AG09309 (cell line): Measurements from ENCODE around the gene F12.

Experiments
- DNase-seq: peaks from one replicate; pipeline ENCODE4 v3.0.0-alpha.2; 2010; ENCODE audit warnings: low read depth
- H3K4me3 ChIP-seq: 2 replicates; pipeline ENCODE4 v1.5.1; 2011; ENCODE audit warnings: mild to moderate bottlenecking, low read depth, low read length, moderate library complexity; ENCODE audit not compliant: control insufficient read depth
- TF ChIP-seq, protein P1 (sequence below): IDR thresholded peaks from 2 replicates; pipeline ENCODE4 v1.5.1; 2011; ENCODE audit warnings: mild to moderate bottlenecking, low read depth, low read length, inconsistent platforms; ENCODE audit not compliant: insufficient read depth, control insufficient read depth; ENCODE audit errors: missing control alignments

F12 gene

GRCh38 chr5:177392765-177393164 is 16.6 kb downstream of the F12 start:
- DNase-seq, result no peak
- TF ChIP-seq, protein P1, sequence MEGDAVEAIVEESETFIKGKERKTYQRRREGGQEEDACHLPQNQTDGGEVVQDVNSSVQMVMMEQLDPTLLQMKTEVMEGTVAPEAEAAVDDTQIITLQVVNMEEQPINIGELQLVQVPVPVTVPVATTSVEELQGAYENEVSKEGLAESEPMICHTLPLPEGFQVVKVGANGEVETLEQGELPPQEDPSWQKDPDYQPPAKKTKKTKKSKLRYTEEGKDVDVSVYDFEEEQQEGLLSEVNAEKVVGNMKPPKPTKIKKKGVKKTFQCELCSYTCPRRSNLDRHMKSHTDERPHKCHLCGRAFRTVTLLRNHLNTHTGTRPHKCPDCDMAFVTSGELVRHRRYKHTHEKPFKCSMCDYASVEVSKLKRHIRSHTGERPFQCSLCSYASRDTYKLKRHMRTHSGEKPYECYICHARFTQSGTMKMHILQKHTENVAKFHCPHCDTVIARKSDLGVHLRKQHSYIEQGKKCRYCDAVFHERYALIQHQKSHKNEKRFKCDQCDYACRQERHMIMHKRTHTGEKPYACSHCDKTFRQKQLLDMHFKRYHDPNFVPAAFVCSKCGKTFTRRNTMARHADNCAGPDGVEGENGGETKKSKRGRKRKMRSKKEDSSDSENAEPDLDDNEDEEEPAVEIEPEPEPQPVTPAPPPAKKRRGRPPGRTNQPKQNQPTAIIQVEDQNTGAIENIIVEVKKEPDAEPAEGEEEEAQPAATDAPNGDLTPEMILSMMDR, result no peak

DNA sequence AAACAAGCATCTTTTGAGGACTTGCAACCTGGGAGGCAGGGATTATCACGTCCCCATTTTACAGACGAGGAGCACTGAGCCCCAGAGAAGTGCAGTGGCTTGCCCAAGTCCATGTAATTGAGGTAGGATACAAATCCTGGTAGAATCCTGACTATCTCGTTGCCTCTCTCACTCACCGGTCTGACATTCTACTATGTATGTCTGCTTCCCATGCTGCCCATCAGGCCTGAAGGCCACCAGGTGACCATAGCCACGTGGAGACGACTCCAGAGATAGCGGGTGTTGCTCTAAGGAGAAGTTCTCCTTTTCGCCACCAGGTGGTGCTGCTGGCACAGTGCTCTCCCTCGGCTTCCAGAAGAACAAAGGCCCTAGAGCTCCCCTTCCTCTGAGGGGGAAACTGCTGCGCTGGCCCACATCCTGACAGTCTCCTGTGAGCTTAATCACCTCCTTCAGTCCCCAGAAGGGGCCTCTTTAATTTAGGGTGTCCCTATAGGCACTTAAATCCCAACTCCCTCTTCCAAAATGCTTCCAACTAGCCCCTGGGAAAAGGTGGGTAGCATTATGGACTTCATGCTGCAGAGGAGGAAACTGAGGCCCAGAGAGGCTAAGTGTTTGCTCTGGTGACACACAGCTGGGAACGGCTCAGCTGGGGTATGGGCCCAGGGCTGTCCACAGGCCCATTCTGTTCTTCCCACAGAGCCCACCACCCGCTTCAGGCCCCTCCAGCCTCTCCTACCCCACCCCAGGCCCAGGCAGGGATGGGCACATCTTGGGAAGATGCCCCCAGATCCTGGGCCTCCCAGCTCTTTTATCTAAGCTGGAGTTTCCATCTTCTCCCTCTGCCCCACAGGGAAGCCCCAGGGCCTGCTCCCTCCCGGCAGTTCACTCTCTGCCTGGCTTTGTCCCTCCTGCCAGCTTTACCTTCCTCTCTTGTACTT is 18.7 kb downstream of the F12 start:
- TF ChIP-seq, protein P1, result peak; percentile 96
- H3K4me3 ChIP-seq, result no peak overlapping the region
- no peak for DNase-seq

More at GRCh38 chr5:177392765-177393164, 16.6 kb downstream of the F12 start:
- no peak overlapping the region for H3K4me3 ChIP-seq

DNA sequence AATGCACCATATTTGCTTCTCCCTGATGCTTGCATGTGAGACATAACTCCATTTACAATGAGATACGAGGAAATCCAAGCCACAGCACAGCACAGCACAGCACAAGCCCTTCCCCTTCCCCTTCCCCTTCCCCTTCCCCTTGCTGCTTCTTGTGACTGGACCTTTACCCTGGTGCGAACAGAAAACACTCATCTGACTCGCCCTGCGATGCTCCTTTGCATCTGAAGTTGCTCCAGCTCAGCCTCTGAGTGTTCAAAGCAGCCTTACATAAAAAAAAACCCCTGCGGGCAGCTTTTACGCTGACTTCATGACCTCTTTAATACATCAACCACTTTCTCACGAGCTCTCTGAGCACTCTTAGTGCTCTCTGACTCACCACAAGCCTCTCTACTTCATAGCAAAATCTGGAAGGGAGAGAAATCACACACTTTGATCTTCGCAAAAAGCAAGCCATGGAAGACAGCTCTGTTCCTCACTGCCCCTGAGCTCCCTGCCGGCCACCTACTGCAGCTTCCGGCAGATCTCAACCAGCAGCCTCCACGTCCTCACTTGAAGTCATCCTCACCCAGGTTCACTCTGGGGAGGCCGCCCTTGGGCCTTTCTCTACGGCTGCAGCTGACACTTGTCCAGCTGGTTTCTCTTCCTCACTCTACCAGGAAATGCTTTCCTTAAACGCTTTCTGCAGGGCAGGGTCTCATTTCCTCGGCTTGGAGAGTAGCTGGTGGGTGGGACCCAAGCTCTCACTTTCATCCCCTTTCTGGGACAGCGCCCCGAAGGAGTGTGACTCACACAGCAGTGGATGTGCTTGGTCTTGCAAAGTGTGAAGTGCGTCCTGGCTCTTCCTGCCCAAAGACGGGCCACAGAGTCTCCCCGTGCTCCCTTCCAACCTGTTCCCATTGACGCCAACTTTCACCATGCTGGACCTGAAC is 19.9 kb downstream of the F12 start:
- peak; percentile 88 for DNase-seq
- H3K4me3 ChIP-seq, result no peak overlapping the region; the same call in 1 of the 2 replicates
- TF ChIP-seq, protein P1, result no peak

DNA sequence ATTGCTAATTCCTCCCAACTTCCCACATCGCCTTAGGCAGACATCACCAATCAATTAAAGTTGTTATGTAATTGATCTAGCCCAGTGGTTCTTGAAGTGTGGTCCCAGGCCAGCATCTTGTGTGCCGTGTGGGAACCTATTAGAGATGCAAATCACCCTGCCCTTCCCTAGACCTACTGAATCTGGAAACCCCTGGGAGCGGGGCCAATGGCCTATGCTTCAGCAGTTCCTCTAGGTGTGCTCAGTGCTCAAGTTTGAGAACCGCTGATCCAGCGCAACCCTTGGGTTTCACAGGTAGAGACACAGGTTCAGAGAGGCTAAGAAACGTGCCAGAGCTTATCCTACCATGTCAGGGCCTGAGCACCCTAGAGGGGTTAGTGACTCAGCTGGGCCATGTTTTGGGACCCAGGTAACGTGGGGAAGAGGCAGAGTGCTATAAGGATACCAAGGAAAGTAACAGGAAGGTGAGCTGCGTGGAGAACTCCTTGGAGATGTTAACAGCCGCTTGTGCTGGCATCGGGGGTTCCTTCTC is 20.8 kb downstream of the F12 start:
- no peak overlapping the region for H3K4me3 ChIP-seq
- no peak for DNase-seq
- TF ChIP-seq, protein P1, result no peak

GRCh38 chr5:177387405-177387804 is 22.0 kb downstream of the F12 start:
- DNase-seq, result no peak
- TF ChIP-seq, protein P1, result no peak
- no peak overlapping the region for H3K4me3 ChIP-seq

DNA sequence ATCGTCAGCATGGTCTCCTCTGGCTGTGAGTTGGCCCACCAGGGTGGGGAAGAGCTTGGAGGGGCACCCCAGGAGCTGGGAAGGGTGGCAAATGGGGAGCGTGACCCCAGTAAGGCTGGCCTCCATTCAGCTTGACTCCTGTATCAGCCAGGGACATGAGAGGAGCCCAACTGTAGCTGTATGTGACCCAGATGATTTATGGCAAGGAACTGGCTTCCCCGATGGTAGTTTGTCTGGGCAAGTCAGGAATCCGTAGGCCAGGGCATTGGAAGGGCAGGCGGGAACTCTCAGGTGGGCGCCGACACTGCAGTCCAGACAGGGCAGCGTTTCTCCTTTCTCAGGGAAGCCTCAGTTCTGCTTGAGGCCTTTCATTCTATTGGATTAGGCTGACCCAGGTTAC is 22.8 kb downstream of the F12 start:
- TF ChIP-seq, protein P1, result no peak
- no peak for DNase-seq
- H3K4me3 ChIP-seq, result no peak overlapping the region
